Stomach smooth muscle (tissue), 2 donors: ENCODE results near the gene PPP2R2D.

Source experiments
- H3K27ac ChIP-seq: one replicate; pipeline ENCODE4 v1.7.0; 2013; ENCODE audit warnings: mild to moderate bottlenecking, low read length, inconsistent platforms
- H3K27me3 ChIP-seq, 2 donors: one replicate each; pipeline ENCODE4 v1.7.0; 2013; ENCODE audit warnings: low read length in 2 of 2; ENCODE audit not compliant: insufficient read depth in 2 of 2, control insufficient read depth in 1 of 2
- H3K36me3 ChIP-seq, 2 donors: one replicate each; pipeline ENCODE4 v1.7.0; 2013; ENCODE audit warnings: low read length in 2 of 2; ENCODE audit not compliant: control insufficient read depth in 2 of 2, insufficient read depth in 2 of 2
- H3K4me1 ChIP-seq: one replicate; pipeline ENCODE4 v1.7.0; 2013; ENCODE audit warnings: low read length; ENCODE audit not compliant: control insufficient read depth, insufficient read depth
- H3K4me3 ChIP-seq, 2 donors: one replicate each; pipeline ENCODE4 v1.7.0; 2013; ENCODE audit warnings: low read length in 2 of 2
- H3K9ac ChIP-seq, 2 donors: one replicate each; pipeline ENCODE4 v1.7.0; 2013; ENCODE audit warnings: low read length in 2 of 2, mild to moderate bottlenecking in 1 of 2
- H3K9me3 ChIP-seq, 2 donors: one replicate each; pipeline ENCODE4 v1.7.0; 2013; ENCODE audit warnings: low read length in 2 of 2; ENCODE audit not compliant: control insufficient read depth in 2 of 2
- donor health status: healthy.
- donor health status: Pancreatic carcinoma.

PPP2R2D gene

GRCh38 chr10:132002004-132002403, 101.2 kb downstream of the PPP2R2D start:
- H3K9ac ChIP-seq, result no peak overlapping the region
- no peaks in the 10 kb centered on the region for H3K9me3 ChIP-seq
- H3K36me3 ChIP-seq, result no peaks in the 10 kb centered on the region
- peaks cover 0 to 2% of the 10 kb centered on the region in 2 donors for H3K27me3 ChIP-seq
- H3K27ac ChIP-seq, result no peak overlapping the region
- H3K4me1 ChIP-seq, result peaks cover 16% of the 10 kb centered on the region
- no peak overlapping the region for H3K4me3 ChIP-seq

GRCh38 chr10:132003282-132003924, 102.6 kb downstream of the PPP2R2D start:
- H3K4me3 ChIP-seq, result no peak overlapping the region
- H3K27me3 ChIP-seq, result peaks cover 0 to 2% of the 10 kb centered on the region in 2 donors
- no peak overlapping the region for H3K27ac ChIP-seq

GRCh38 chr10:132004052-132004451, 103.2 kb downstream of the PPP2R2D start:
- Histone ChIP-seq H3K4me3 (no peak overlapping the region), H3K27me3 (peaks cover 0 to 2% of the 10 kb centered on the region in 2 donors), H3K36me3 (no peaks in the 10 kb centered on the region), H3K9ac (no peak overlapping the region), H3K4me1 (peaks cover 3% of the 10 kb centered on the region), H3K27ac (no peak overlapping the region), H3K9me3 (no peaks in the 10 kb centered on the region)

More at GRCh38 chr10:132003282-132003924, 102.6 kb downstream of the PPP2R2D start:
- Histone ChIP-seq H3K36me3 (no peaks in the 10 kb centered on the region), H3K4me1 (peaks cover 3% of the 10 kb centered on the region), H3K9me3 (no peaks in the 10 kb centered on the region), H3K9ac (no peak overlapping the region)

- Histone ChIP-seq H3K4me3 (no peak overlapping the region), H3K9me3 (no peaks in the 10 kb centered on the region), H3K36me3 (no peaks in the 10 kb centered on the region), H3K27ac (no peak overlapping the region), H3K9ac (no peak overlapping the region), H3K27me3 (peaks cover 0 to 2% of the 10 kb centered on the region in 2 donors), H3K4me1 (peaks cover 3% of the 10 kb centered on the region)
These were observed 104.3 kb downstream of the PPP2R2D start for GRCh38 chr10:132005147-132005546.

GRCh38 chr10:132006966-132007365, 106.2 kb downstream of the PPP2R2D start:
- Histone ChIP-seq H3K27me3 (peaks cover 0 to 2% of the 10 kb centered on the region in 2 donors), H3K4me1 (peaks cover 8% of the 10 kb centered on the region), H3K36me3 (no peaks in the 10 kb centered on the region), H3K9ac (no peak overlapping the region), H3K4me3 (no peak overlapping the region), H3K27ac (no peak overlapping the region), H3K9me3 (no peaks in the 10 kb centered on the region)

- H3K27ac ChIP-seq, result no peak overlapping the region
- H3K9ac ChIP-seq, result no peak overlapping the region
- no peaks in the 10 kb centered on the region for H3K9me3 ChIP-seq
- no peaks in the 10 kb centered on the region for H3K36me3 ChIP-seq
- H3K4me3 ChIP-seq, result no peak overlapping the region
- peaks cover 7% of the 10 kb centered on the region for H3K4me1 ChIP-seq
- H3K27me3 ChIP-seq, result peaks cover 0 to 2% of the 10 kb centered on the region in 2 donors
These were observed 106.9 kb downstream of the PPP2R2D start for GRCh38 chr10:132007681-132008080.
